Suprapubic skin (tissue), 4 donors: ENCODE results near the gene LARP1. TPM values are rescaled to one million over a fixed set of nuclear protein-coding genes. Genes with fewer than 3 reads are reported as not detected.
A peak's percentile ranks its signal among the peaks of the same experiment; 100 is the strongest.
"Not testable (repeated sequence)": the region's sequence is repeated elsewhere in the genome, so short reads cannot be mapped to it uniquely, and the experiment has no call there.

Source experiments
- DNase-seq, 2 donors: peaks; one replicate each; pipeline ENCODE4 v3.0.0-alpha.2; 2019; ENCODE audit warnings: low spot score in 2 of 2
- H3K27ac ChIP-seq: fragments of 200-600 bp; sonication (generic); one replicate; pipeline ENCODE4 v1.5.1; 2019
- H3K27me3 ChIP-seq: fragments of 200-600 bp; sonication (generic); one replicate; pipeline ENCODE4 v1.5.1; 2019
- H3K36me3 ChIP-seq: fragments of 200-600 bp; sonication (generic); one replicate; pipeline ENCODE4 v1.5.1; 2019
- H3K4me1 ChIP-seq: fragments of 200-600 bp; sonication (generic); one replicate; pipeline ENCODE4 v1.5.1; 2019
- H3K4me3 ChIP-seq: fragments of 200-600 bp; sonication (generic); one replicate; pipeline ENCODE4 v1.5.1; 2019; ENCODE audit warnings: mild to moderate bottlenecking
- H3K9me3 ChIP-seq: fragments of 200-600 bp; sonication (generic); one replicate; pipeline ENCODE4 v1.5.1; 2019
- EP300 ChIP-seq: sonication (generic); formaldehyde crosslinking; IDR thresholded peaks from one replicate; pipeline ENCODE4 v1.6.1; 2017; ENCODE audit warnings: antibody characterized with exemption
- POLR2A ChIP-seq, 2 donors: fragments of 450-650 bp; IDR thresholded peaks; one replicate each; pipeline ENCODE4 v1.6.1; 2017; ENCODE audit warnings: antibody characterized with exemption in 2 of 2, mild to moderate bottlenecking in 2 of 2, moderate library complexity in 2 of 2
- POLR2AphosphoS5 ChIP-seq, 3 donors: sonication (generic); formaldehyde crosslinking; IDR thresholded peaks; one replicate each; pipeline ENCODE4 v1.6.1; 2017; ENCODE audit warnings: antibody characterized with exemption in 3 of 3
- WGBS: methylation state at CpG from one replicate; pipeline ENCODE4 v1.1.5; 2018; 5-methylcytosine and 5-hydroxymethylcytosine counted together
- total RNA-seq, 4 donors: library from RNA; depleted of rRNA; stranded (reverse); fragments of >200 nt; gene quantifications; one replicate each; pipeline ENCODE4 v1.1.0, GENCODE V29; 2016
- TF ChIP-seq, protein P1 (sequence below), 2 donors: fragments of 200-600 bp in 1 of 2; fragments of 450-650 bp in 1 of 2; sonication (generic) in 1 of 2; IDR thresholded peaks; one replicate each; pipeline ENCODE4 v1.5.1; 2016 to 2019; ENCODE audit warnings: antibody characterized with exemption in 2 of 2, mild to moderate bottlenecking in 1 of 2, moderate library complexity in 1 of 2

LARP1 gene
- total RNA-seq, 4 donors from 2014 or later = 98.5 to 127 (median 110) TPM

GRCh38 chr5:154728939-154729588, 26.1 kb upstream of the LARP1 start:
- WGBS = 85% methylated on average over 3 of the region's 3 CpGs
- no peaks in the 10 kb centered on the region for H3K9me3 ChIP-seq
- no peaks in the 10 kb centered on the region for H3K36me3 ChIP-seq
- no peak overlapping the region for H3K27ac ChIP-seq
- TF ChIP-seq POLR2A (IDR thresholded peaks at IDR 0.05) = no peak
- no peak for TF ChIP-seq POLR2AphosphoS5 (IDR thresholded peaks at IDR 0.05)
- TF ChIP-seq, protein P1, sequence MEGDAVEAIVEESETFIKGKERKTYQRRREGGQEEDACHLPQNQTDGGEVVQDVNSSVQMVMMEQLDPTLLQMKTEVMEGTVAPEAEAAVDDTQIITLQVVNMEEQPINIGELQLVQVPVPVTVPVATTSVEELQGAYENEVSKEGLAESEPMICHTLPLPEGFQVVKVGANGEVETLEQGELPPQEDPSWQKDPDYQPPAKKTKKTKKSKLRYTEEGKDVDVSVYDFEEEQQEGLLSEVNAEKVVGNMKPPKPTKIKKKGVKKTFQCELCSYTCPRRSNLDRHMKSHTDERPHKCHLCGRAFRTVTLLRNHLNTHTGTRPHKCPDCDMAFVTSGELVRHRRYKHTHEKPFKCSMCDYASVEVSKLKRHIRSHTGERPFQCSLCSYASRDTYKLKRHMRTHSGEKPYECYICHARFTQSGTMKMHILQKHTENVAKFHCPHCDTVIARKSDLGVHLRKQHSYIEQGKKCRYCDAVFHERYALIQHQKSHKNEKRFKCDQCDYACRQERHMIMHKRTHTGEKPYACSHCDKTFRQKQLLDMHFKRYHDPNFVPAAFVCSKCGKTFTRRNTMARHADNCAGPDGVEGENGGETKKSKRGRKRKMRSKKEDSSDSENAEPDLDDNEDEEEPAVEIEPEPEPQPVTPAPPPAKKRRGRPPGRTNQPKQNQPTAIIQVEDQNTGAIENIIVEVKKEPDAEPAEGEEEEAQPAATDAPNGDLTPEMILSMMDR (IDR thresholded peaks at IDR 0.05) = no peak
- TF ChIP-seq EP300 = no peak
- no peaks in the 10 kb centered on the region for H3K4me1 ChIP-seq
- DNase-seq = peak in 1 of 2 donors; percentile 18
- H3K27me3 ChIP-seq = no peaks in the 10 kb centered on the region
- H3K4me3 ChIP-seq = no peak overlapping the region

DNA sequence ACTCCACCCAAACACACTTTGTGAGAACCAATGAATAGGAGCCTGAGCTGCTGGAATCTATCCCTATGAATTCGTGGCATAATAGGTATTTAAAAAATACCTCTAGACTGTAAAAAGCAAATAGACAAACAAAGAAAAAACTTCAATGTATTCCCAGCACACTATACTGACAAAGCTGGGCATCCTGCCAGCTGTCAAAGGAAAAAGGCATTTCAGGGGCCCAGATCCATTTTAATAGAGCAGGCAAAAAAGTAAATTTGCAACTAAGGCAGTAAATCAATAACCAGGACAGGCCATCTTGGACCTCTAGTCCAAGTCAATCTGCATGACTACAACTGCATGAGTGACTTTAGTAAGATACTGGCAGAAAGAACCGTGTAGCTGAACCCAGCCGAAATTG, 25.6 kb upstream of the LARP1 start:
- H3K36me3 ChIP-seq = no peaks in the 10 kb centered on the region
- 85% methylated on average over 3 of the region's 3 CpGs for WGBS
- no peak for TF ChIP-seq EP300
- TF ChIP-seq, protein P1 (IDR thresholded peaks at IDR 0.05) = no peak
- no peaks in the 10 kb centered on the region for H3K4me1 ChIP-seq
- H3K9me3 ChIP-seq = no peaks in the 10 kb centered on the region
- H3K4me3 ChIP-seq = no peak overlapping the region
- H3K27me3 ChIP-seq = no peaks in the 10 kb centered on the region
- DNase-seq = peak in 1 of 2 donors; percentile 15
- no peak overlapping the region for H3K27ac ChIP-seq

DNA sequence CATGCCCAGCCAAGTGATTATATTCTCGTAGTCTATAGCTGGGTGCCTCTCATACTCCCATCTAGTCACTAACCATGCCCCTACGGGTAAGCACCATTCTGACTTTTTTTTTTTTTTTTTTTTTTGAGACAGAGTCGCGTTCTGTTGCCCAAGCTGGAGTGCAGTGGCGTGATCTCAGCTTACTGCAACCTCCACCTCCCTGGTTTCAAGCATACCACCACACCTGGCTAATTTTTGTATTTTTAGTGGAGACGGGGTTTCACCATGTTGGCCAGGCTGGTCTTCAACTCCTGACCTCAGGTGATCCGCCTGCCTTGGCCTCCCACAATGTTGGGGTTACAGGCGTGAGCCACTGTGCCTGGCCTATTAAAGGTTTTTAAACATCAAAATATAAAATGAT, 24.4 kb upstream of the LARP1 start:
- 93% methylated on average over 8 of the region's 8 CpGs for WGBS
- H3K27me3 ChIP-seq, H3K36me3 ChIP-seq, H3K27ac ChIP-seq, H3K4me3 ChIP-seq, H3K4me1 ChIP-seq, H3K9me3 ChIP-seq: not testable (repeated sequence)
- DNase-seq = peak in 1 of 2 donors; percentile 6

- Histone ChIP-seq H3K27me3 (no peaks in the 10 kb centered on the region), H3K27ac (no peak overlapping the region), H3K9me3 (no peaks in the 10 kb centered on the region), H3K4me1 (no peaks in the 10 kb centered on the region), H3K4me3 (no peak overlapping the region), H3K36me3 (no peaks in the 10 kb centered on the region)
- no peak for TF ChIP-seq POLR2A (IDR thresholded peaks at IDR 0.05)
- no peak for TF ChIP-seq POLR2AphosphoS5 (IDR thresholded peaks at IDR 0.05)
- no peak for TF ChIP-seq EP300
- TF ChIP-seq, protein P1 (IDR thresholded peaks at IDR 0.05) = no peak
- 95% methylated on average over 1 of the region's 1 CpG for WGBS
- DNase-seq = no peak
These were observed 23.0 kb upstream of the LARP1 start for GRCh38 chr5:154732212-154732611.

GRCh38 chr5:154734370-154735248, 20.6 kb upstream of the LARP1 start:
- no peak for DNase-seq
- no peaks in the 10 kb centered on the region for H3K36me3 ChIP-seq
- no peaks in the 10 kb centered on the region for H3K4me1 ChIP-seq
- H3K9me3 ChIP-seq = no peaks in the 10 kb centered on the region
- H3K27me3 ChIP-seq = no peaks in the 10 kb centered on the region
- H3K4me3 ChIP-seq = no peak overlapping the region
- no peak for TF ChIP-seq POLR2A (IDR thresholded peaks at IDR 0.05)
- H3K27ac ChIP-seq = no peak overlapping the region
- WGBS = 73% methylated on average over 7 of the region's 7 CpGs

GRCh38 chr5:154735362-154735761, 19.8 kb upstream of the LARP1 start:
- not testable (repeated sequence) for H3K27me3 ChIP-seq, H3K36me3 ChIP-seq, H3K9me3 ChIP-seq, H3K27ac ChIP-seq, H3K4me1 ChIP-seq, H3K4me3 ChIP-seq, DNase-seq
- 99% methylated on average over 7 of the region's 7 CpGs for WGBS

- not testable (repeated sequence) for DNase-seq, H3K36me3 ChIP-seq, H3K9me3 ChIP-seq, H3K4me3 ChIP-seq, H3K27me3 ChIP-seq, H3K27ac ChIP-seq
- 97% methylated on average over 1 of the region's 1 CpG for WGBS
- peaks cover 10% of the 10 kb centered on the region for H3K4me1 ChIP-seq
These were observed 18.8 kb upstream of the LARP1 start for GRCh38 chr5:154736372-154736771.
